Stimulated activated CD4-positive, alpha-beta T cell treated with anti-CD3 and anti-CD28 coated beads, Interleukin-1b, Interleukin-23, amount 100 ng/mL, for 24 hours (primary cell): ENCODE data around the gene URB1.
"Not testable (repeated sequence)": the region's sequence is repeated elsewhere in the genome, so short reads cannot be mapped to it uniquely, and the experiment has no call there.

ENCODE experiments used
- DNase-seq, 4 experiments: peaks; one replicate each; pipeline ENCODE4 v3.0.0-alpha.2; 2020; ENCODE audit warnings: low read depth in 4 of 4, low spot score in 1 of 4

URB1 gene

GRCh38 chr21:32392880-32393676 lies at the start of gene URB1:
Gene URB1 (minus strand): TSS chr21:32393012. CDS start chr21:32392910, 102 bp downstream.
- DNase-seq = peak; percentile 92 to 99 (median 94)

GRCh38 chr21:32437729-32438128 lies 44.9 kb upstream of the URB1 start:
- no peak for DNase-seq

GRCh38 chr21:32432982-32433660 lies 40.3 kb upstream of the URB1 start:
- not testable (repeated sequence) for DNase-seq

- no peak for DNase-seq
Measured at GRCh38 chr21:32427958-32428623, 35.3 kb upstream of the URB1 start.

GRCh38 chr21:32426592-32427051 lies 33.8 kb upstream of the URB1 start:
- DNase-seq = no peak

- DNase-seq = no peak
Measured at GRCh38 chr21:32426066-32426465, 33.3 kb upstream of the URB1 start.

- no peak for DNase-seq
Measured at GRCh38 chr21:32425628-32426027, 32.8 kb upstream of the URB1 start.

GRCh38 chr21:32424674-32425073 lies 31.9 kb upstream of the URB1 start:
- DNase-seq = no peak

GRCh38 chr21:32424191-32424535 lies 31.4 kb upstream of the URB1 start:
- DNase-seq = no peak

GRCh38 chr21:32423320-32424190 lies 30.7 kb upstream of the URB1 start:
- no peak for DNase-seq

GRCh38 chr21:32422064-32422463 lies 29.3 kb upstream of the URB1 start:
- DNase-seq = no peak

- DNase-seq = no peak
Measured at GRCh38 chr21:32418146-32418545, 25.3 kb upstream of the URB1 start.

- no peak for DNase-seq
Measured at GRCh38 chr21:32415451-32416398, 22.9 kb upstream of the URB1 start.

- DNase-seq = no peak
Measured at GRCh38 chr21:32414579-32415358, 22.0 kb upstream of the URB1 start.

- DNase-seq = no peak
Measured at GRCh38 chr21:32413697-32414578, 21.1 kb upstream of the URB1 start.

- no peak for DNase-seq
Measured at GRCh38 chr21:32413015-32413504, 20.2 kb upstream of the URB1 start.

GRCh38 chr21:32412162-32413014 lies 19.6 kb upstream of the URB1 start, which contains the start of gene EVA1C:
Gene EVA1C (plus strand): TSS chr21:32412706. CDS start chr21:32412854, 148 bp downstream.
- DNase-seq = peak in 3 of 4 experiments; percentile 39 to 68 (median 58)
